ENCODE results near the gene CTPS2. TPM values are rescaled to one million over a fixed set of nuclear protein-coding genes. Genes with fewer than 3 reads are reported as not detected.
"Not testable (repeated sequence)": the region's sequence is repeated elsewhere in the genome, so short reads cannot be mapped to it uniquely, and the experiment has no call there.

CTPS2 gene, protein sequence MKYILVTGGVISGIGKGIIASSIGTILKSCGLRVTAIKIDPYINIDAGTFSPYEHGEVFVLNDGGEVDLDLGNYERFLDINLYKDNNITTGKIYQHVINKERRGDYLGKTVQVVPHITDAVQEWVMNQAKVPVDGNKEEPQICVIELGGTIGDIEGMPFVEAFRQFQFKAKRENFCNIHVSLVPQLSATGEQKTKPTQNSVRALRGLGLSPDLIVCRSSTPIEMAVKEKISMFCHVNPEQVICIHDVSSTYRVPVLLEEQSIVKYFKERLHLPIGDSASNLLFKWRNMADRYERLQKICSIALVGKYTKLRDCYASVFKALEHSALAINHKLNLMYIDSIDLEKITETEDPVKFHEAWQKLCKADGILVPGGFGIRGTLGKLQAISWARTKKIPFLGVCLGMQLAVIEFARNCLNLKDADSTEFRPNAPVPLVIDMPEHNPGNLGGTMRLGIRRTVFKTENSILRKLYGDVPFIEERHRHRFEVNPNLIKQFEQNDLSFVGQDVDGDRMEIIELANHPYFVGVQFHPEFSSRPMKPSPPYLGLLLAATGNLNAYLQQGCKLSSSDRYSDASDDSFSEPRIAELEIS
- 10 to 100 TPM in 3 of 4 donors, 1 to 10 TPM in 1; 5.2 to 24.5 (median 15.1) TPM for total RNA-seq

DNA sequence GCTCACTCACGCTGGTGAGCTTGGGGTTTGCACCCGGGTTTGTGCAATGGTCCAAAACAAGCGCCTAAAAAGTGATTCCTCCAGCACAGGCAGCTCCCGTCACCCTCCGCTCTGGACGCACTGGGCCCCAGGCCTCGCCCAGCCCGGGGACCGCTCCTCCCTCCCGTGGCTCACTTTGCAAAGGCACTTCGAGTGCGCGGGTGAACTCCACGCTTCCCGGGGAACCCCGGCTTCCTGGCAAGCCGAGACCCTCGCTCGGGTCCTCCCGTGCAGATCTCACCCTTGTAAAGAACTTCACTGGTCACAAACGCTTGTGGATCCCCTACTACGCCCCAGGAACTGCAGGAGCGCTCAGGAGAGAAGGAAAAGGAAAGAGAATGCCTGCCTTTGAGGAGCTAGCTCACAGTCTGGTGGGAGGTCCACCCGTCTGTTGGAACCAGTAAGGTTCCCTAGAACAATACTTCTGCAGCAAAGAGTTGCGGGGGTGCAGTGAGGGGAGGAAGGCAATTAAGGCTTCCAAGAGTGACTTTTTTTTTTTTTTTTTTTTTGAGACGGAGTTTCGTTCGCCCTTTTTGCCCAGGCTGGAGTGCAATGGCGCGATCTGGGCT is at the start of gene CTPS2:
Gene CTPS2 (minus strand): TSS at position 122 of the 608 bp plus-strand sequence. CDS start 9,767 bp downstream, outside the sequence.
- Histone ChIP-seq H3K4me1 (peaks cover 0 to 4% (median 0%) of the 10 kb centered on the region in 4 donors), H3K4me3 (peak within 1 kb of the TSS; percentile 57 to 87 (median 68)), H3K27me3 (no peaks in the 10 kb centered on the region), H3K9me3 (no peaks in the 10 kb centered on the region), H3K27ac (peak within 1 kb of the TSS; percentile 85 to 93 (median 90)), H3K36me3 (no peaks in the 10 kb centered on the region)
- WGBS, 2 donors (ENCODE audit: low coverage in 1 of 2) = 0 to 24% methylated on average over 2 to 12 of the region's 30 CpGs
- intact Hi-C loops (cut with DNase I; ENCODE audit: low total_unique reads) (no loop called here), in situ Hi-C loops (cut with MboI; ENCODE audit: low pct_ligation_motif_present in 1 of 4, low pct_unique_long_range_greater_than_20kb in 1 of 4, low sequenced_read_pairs in 3 of 4) (no loop called here)
- DNase-seq = peak; percentile 77
- TF ChIP-seq, protein P1, sequence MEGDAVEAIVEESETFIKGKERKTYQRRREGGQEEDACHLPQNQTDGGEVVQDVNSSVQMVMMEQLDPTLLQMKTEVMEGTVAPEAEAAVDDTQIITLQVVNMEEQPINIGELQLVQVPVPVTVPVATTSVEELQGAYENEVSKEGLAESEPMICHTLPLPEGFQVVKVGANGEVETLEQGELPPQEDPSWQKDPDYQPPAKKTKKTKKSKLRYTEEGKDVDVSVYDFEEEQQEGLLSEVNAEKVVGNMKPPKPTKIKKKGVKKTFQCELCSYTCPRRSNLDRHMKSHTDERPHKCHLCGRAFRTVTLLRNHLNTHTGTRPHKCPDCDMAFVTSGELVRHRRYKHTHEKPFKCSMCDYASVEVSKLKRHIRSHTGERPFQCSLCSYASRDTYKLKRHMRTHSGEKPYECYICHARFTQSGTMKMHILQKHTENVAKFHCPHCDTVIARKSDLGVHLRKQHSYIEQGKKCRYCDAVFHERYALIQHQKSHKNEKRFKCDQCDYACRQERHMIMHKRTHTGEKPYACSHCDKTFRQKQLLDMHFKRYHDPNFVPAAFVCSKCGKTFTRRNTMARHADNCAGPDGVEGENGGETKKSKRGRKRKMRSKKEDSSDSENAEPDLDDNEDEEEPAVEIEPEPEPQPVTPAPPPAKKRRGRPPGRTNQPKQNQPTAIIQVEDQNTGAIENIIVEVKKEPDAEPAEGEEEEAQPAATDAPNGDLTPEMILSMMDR (IDR thresholded peaks at IDR 0.05) = peak in 1 of 5 experiments; percentile 30
- TF ChIP-seq EP300 (IDR thresholded peaks at IDR 0.05; ENCODE audit: low read depth) (no peak), POLR2A (IDR thresholded peaks at IDR 0.05) (peak; percentile 69), POLR2AphosphoS5 (IDR thresholded peaks at IDR 0.05) (peak; percentile 63 to 78 (median 78))

DNA sequence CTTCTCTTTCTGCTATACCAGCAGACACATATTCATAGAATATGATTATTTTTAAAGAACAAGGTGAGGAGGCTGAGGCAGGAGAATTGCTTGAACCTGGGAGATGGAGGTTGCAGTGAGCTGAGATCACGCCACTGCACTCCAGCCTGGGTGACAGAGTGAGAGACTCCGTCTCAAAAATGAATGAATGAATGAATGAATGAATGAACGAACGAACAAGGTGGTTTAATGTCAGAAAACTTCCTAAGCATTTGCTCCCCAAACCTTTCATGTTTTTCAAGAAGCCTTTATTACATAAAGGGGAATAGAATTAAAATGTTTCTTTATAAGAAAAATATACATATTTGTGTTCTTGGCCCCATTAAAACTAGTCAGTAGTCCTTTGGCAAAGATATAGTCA is 49.0 kb upstream of the CTPS2 start:
- WGBS, 2 donors (ENCODE audit: low coverage in 1 of 2) = 92 to 93% methylated on average over 4 of the region's 4 CpGs
- in situ Hi-C loops (cut with MboI; ENCODE audit: low pct_ligation_motif_present in 1 of 4, low pct_unique_long_range_greater_than_20kb in 1 of 4, low sequenced_read_pairs in 3 of 4); H3K4me1 ChIP-seq; DNase-seq; H3K36me3 ChIP-seq; intact Hi-C loops (cut with DNase I; ENCODE audit: low total_unique reads); H3K4me3 ChIP-seq; H3K27ac ChIP-seq; H3K27me3 ChIP-seq; H3K9me3 ChIP-seq: not testable (repeated sequence)

DNA sequence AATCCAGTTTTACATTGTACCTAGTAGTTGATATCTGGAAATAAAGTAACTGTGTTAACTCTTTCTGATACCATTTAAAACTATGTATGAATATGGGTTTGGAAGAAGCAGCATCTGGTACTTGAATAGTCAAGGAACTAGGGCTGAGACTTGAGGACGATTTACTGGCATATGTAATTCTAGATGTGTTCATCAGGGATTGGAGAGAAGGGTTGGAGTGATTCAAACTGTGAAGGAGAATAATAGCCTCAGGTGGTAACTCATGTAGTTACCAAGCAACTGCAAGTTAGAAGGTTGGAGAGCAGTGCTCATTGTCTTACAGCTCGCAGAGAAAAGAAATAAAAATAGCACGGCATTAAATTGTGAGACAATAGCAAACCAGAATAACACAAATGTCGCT is 44.3 kb upstream of the CTPS2 start:
- in situ Hi-C loops (cut with MboI; ENCODE audit: low pct_ligation_motif_present in 1 of 4, low pct_unique_long_range_greater_than_20kb in 1 of 4, low sequenced_read_pairs in 3 of 4) = no loop called here
- no peak for TF ChIP-seq POLR2AphosphoS5 (IDR thresholded peaks at IDR 0.05)
- Histone ChIP-seq H3K4me1 (no peaks in the 10 kb centered on the region), H3K4me3 (no peak overlapping the region), H3K9me3 (no peaks in the 10 kb centered on the region), H3K36me3 (no peaks in the 10 kb centered on the region), H3K27ac (no peak overlapping the region), H3K27me3 (no peaks in the 10 kb centered on the region)
- WGBS, 2 donors (ENCODE audit: low coverage in 1 of 2) = 87 to 94% methylated on average over 3 to 4 of the region's 4 CpGs
- no peak for DNase-seq
- intact Hi-C loops (cut with DNase I; ENCODE audit: low total_unique reads) = no loop called here

DNA sequence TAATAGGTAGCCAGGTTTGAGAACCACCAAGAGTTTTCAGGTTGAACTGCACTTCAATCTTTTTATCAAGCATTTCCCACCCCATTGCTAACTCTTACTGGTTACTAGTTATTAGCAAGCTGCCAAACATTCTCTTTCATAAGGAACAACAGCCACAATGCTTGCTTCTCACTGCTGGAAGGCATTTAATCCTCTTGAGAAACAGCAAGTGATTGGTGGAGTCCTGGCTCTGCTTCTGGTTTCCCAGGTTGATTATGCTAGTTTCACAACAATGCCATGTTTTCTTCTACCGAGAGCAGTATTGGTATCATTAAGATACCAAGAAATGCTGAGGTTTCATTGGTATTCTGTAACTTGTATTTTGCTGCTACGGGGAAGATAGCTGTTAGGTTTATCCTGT is 41.5 kb upstream of the CTPS2 start:
- H3K4me3 ChIP-seq = no peak overlapping the region
- no peaks in the 10 kb centered on the region for H3K27me3 ChIP-seq
- TF ChIP-seq POLR2A (IDR thresholded peaks at IDR 0.05) = no peak
- TF ChIP-seq EP300 (IDR thresholded peaks at IDR 0.05; ENCODE audit: low read depth) = no peak
- TF ChIP-seq POLR2AphosphoS5 (IDR thresholded peaks at IDR 0.05) = no peak
- TF ChIP-seq, protein P1 (IDR thresholded peaks at IDR 0.05) = no peak
- DNase-seq = no peak
- WGBS, 2 donors (ENCODE audit: low coverage in 1 of 2) = 93% methylated on average over 2 of the region's 2 CpGs; no CpG with 5 or more reads in 1 of the 2 donors
- intact Hi-C loops (cut with DNase I; ENCODE audit: low total_unique reads) = no loop called here
- no peaks in the 10 kb centered on the region for H3K4me1 ChIP-seq
- in situ Hi-C loops (cut with MboI; ENCODE audit: low pct_ligation_motif_present in 1 of 4, low pct_unique_long_range_greater_than_20kb in 1 of 4, low sequenced_read_pairs in 3 of 4) = no loop called here
- H3K9me3 ChIP-seq = no peaks in the 10 kb centered on the region
- no peaks in the 10 kb centered on the region for H3K36me3 ChIP-seq
- H3K27ac ChIP-seq = no peak overlapping the region

DNA sequence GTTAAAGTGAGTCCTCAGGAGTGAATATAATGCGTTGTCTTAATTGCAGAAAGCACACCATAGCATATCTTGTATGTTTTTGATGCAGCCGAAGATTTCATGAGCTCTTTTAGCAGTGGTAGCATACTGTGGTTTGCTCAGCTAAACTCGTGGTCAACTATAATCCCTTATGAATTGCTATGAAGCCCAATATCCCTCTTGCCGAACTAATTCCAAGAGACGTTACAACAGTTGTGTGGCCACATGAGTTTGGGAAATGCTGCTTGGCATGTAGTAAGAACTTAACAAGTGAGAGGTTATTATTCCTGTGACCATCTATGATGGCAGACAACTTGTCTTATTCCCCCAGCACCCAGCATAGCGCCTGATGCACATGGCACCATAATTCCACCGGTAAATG is 37.7 kb upstream of the CTPS2 start:
- H3K4me1 ChIP-seq = no peaks in the 10 kb centered on the region
- no peak for TF ChIP-seq POLR2A (IDR thresholded peaks at IDR 0.05)
- TF ChIP-seq EP300 (IDR thresholded peaks at IDR 0.05; ENCODE audit: low read depth) = no peak
- TF ChIP-seq POLR2AphosphoS5 (IDR thresholded peaks at IDR 0.05) = no peak
- TF ChIP-seq, protein P1 (IDR thresholded peaks at IDR 0.05) = no peak
- in situ Hi-C loops (cut with MboI; ENCODE audit: low pct_ligation_motif_present in 1 of 4, low pct_unique_long_range_greater_than_20kb in 1 of 4, low sequenced_read_pairs in 3 of 4) = no loop called here
- H3K27me3 ChIP-seq = no peaks in the 10 kb centered on the region
- DNase-seq = no peak
- H3K4me3 ChIP-seq = no peak overlapping the region
- intact Hi-C loops (cut with DNase I; ENCODE audit: low total_unique reads) = no loop called here
- no peaks in the 10 kb centered on the region for H3K9me3 ChIP-seq
- H3K27ac ChIP-seq = no peak overlapping the region
- H3K36me3 ChIP-seq = no peaks in the 10 kb centered on the region
- 90 to 96% methylated on average over 5 to 7 of the region's 7 CpGs for WGBS, 2 donors (ENCODE audit: low coverage in 1 of 2)
